GM12874 (cell line): ENCODE results near the gene ARHGAP15.

Experiments used
- TF ChIP-seq, protein P1 (sequence below): IDR thresholded peaks from 2 replicates; pipeline ENCODE4 v1.5.1; 2011; ENCODE audit warnings: low read depth, mild to moderate bottlenecking, control low read depth, low read length, moderate library complexity; ENCODE audit not compliant: insufficient read depth

The ARHGAP15 gene

DNA sequence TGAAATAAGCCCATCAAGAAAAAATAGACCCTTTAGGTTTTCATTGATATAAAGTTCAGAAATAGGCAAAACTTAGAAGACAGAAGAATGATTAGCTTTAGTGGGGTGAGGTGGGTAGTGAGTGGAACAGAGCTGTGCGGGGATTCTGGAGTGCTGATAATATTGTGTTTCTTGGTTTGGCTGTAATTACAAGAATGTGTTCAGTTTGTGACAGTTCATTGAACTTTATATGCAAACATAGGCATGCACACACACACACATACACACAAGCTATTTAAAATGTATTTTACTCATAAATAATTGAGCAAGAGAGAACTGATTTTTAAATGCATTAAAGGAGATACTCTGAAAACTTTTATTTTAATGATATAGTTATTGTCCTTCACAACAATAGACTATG is 17.1 kb downstream of the ARHGAP15 start:
- TF ChIP-seq, protein P1, sequence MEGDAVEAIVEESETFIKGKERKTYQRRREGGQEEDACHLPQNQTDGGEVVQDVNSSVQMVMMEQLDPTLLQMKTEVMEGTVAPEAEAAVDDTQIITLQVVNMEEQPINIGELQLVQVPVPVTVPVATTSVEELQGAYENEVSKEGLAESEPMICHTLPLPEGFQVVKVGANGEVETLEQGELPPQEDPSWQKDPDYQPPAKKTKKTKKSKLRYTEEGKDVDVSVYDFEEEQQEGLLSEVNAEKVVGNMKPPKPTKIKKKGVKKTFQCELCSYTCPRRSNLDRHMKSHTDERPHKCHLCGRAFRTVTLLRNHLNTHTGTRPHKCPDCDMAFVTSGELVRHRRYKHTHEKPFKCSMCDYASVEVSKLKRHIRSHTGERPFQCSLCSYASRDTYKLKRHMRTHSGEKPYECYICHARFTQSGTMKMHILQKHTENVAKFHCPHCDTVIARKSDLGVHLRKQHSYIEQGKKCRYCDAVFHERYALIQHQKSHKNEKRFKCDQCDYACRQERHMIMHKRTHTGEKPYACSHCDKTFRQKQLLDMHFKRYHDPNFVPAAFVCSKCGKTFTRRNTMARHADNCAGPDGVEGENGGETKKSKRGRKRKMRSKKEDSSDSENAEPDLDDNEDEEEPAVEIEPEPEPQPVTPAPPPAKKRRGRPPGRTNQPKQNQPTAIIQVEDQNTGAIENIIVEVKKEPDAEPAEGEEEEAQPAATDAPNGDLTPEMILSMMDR = no peak

DNA sequence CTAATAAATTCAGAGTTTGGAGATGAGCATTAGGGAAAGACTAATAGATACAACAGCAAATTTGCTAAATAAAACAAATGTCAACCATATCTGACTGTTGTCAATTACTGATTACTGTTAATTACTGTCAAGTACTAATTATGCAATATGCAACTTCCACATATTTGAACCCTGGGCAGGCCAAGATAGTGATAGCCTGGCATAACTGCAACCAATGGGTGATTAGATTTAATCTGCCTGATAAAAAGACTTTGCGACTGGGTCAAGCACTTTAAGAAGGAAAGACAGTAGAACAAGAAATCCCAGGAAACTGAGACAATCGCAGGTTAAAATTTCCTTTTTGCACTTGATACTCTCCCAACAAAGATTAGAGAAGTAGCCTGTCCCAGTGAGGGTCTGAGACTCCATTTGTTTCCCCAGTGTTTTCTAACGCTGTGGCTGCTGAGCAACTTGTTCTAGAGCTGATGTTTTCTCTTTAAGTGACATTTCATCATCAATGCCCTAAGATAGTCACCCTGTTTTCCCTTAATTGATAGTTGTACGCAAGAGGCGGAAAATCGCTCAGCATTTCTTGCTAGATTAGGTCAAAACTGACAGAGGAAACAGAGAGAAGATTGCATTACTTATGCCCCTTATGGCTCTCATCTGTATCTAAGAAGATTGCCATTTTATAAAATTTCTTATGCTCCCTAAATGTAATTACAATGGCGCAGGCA is 17.8 kb downstream of the ARHGAP15 start:
- TF ChIP-seq, protein P1 = no peak

DNA sequence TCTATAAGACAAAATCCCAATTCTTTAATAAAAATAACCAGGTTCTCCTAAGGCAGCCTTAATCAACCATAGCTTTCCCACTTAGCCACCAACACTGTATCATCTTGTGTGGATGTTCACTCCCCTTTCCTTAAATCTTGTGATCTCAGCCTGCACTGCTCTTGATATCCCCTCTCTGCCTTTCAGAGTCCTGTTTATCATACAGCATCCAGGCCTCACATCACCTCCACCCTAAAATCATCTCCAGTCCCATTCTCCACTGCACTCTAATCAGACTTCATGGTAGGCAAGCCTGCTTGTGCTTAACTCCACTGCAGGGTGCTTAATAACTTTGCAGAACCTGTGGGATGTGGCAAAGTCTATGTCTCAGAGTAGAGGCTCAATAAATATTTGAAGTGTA is 18.8 kb downstream of the ARHGAP15 start:
- TF ChIP-seq, protein P1 = no peak

DNA sequence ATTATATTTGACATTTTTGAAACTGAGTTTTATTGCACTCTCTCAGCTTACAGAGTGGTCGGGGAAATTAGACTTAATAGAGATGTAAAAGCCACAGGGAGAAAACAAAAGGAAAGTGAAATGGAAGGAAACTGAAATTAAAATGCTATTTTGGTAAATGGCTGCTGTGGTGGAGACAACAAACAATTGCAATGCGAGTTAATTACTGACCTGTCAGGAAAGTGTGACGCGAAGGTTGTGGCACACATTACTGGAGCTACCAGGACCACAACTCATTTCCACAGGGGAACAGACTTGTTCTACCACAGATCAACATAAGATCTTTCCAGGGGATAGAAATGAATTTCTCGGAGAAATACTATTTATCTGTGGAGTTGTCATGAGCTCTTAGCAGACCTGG is 19.5 kb downstream of the ARHGAP15 start:
- TF ChIP-seq, protein P1 = no peak

DNA sequence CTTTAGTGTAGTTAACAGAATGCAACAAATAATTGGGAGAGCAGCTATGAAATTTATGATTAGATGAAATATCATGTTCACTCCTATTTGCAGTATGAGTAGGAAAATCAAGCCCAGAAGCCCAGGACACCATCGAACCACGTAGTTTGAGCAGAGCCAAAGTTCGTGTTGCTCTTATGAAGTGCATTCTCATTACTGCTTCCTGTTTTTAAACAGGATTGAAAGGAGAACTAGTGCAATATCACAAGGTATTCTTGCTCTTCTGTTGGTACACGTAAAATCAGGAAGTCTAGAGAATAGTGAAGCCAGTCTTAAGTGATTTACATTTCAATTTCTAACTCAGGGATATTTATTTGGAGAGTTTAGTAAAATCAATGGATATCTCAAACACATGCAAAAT is 21.1 kb downstream of the ARHGAP15 start:
- TF ChIP-seq, protein P1 = no peak

DNA sequence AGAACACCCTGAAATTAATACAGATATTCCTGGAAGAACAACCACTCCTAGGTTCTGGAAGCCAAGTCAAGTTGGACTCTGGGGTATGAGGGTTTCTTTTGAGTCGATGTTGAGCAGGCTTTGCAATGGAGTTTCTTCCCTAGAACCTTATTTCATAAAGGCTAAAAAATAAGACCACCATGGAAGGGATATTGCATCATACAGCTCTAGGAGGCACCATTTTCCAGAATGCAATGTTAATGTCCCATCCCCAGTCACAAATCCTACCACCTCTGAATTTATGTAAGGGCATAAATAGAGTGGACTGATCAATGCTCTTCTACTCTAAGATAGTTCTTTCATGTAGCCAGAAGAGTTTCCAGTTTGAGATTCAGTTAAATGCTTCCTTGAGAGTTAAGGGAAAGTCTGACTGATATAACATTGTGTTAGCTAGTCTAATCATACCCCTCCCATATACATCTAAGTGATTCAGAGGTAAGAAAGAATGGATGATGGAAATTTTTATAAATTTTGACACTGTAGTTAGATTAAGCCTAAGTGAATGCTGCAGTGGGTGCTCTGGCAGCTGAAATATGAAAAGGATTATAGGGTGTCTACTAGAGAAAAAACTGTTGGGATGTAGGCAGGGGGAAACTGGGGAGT is 22.0 kb downstream of the ARHGAP15 start:
- TF ChIP-seq, protein P1 = no peak

DNA sequence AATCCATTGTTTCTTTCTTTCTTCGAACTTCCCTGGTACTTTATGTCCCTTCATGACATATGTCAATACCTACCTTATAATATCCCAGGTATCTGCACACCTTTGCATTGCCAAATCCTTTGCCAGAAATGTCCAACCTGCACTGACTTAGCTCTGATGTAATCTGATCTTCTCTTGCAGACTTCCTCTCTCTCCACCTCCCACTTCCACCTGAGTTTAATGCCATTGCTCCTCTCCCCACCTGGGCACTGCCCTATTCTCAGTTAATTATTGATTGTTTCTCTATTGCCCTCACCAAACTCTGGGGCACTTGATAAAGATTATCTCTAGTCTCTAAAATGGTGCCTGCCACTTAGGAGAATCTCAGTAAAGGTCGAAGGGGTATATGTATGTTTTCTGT is 23.0 kb downstream of the ARHGAP15 start:
- TF ChIP-seq, protein P1 = no peak
